GM12801 (cell line): ENCODE measurements around the gene FLOT2.

Experiments used
- TF ChIP-seq, protein P1 (sequence below): IDR thresholded peaks from one replicate; pipeline ENCODE4 v1.5.1; 2011; ENCODE audit warnings: control low read depth; ENCODE audit not compliant: insufficient read length; ENCODE audit errors: extremely low read depth

FLOT2 gene

DNA sequence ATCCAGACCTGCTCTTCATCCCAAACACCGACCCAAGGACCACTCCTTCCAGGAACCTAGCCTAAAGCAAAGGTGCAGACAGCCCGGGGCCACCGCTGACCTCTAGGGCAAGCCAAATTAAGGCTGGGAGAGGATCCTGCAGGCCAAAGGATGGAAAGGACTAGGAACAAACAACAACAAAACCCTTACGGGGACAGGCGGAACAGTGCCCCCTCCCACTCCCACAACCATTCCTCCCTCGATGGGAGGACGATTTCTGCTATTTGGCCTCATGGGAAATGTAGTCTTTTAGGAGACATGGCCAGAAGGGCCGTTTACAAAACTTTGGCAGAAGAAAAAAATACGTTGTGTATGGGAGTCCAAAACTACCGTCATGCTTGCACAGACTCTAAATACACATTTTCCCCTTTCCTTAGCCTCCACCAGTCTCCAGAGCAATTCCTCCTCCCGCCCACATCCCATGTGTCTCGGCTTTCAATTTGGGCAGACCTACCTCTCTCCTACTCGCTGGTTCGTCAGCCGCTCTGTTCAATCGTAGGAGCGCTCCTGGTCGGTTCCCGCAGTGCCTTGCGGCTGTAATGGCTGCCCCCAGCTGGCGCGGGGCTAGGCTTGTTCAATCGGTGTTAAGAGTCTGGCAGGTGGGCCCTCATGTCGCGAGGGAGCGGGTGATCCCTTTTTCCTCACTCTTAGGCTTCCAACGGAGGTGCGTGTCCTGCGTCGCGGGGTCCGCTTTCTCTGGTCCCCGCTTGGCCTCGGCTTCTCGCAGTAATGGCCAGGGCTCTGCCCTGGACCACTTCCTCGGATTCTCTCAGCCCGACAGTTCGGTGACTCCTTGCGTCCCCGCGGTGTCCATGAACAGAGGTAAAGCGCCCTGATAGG is 42.8 kb downstream of the FLOT2 start, which contains the start of gene ERAL1:
TSS of gene ERAL1 (plus strand) at position 560 of the 879 bp plus-strand sequence. CDS start at position 579, 19 bp downstream.
- TF ChIP-seq, protein P1, sequence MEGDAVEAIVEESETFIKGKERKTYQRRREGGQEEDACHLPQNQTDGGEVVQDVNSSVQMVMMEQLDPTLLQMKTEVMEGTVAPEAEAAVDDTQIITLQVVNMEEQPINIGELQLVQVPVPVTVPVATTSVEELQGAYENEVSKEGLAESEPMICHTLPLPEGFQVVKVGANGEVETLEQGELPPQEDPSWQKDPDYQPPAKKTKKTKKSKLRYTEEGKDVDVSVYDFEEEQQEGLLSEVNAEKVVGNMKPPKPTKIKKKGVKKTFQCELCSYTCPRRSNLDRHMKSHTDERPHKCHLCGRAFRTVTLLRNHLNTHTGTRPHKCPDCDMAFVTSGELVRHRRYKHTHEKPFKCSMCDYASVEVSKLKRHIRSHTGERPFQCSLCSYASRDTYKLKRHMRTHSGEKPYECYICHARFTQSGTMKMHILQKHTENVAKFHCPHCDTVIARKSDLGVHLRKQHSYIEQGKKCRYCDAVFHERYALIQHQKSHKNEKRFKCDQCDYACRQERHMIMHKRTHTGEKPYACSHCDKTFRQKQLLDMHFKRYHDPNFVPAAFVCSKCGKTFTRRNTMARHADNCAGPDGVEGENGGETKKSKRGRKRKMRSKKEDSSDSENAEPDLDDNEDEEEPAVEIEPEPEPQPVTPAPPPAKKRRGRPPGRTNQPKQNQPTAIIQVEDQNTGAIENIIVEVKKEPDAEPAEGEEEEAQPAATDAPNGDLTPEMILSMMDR, result no peak

DNA sequence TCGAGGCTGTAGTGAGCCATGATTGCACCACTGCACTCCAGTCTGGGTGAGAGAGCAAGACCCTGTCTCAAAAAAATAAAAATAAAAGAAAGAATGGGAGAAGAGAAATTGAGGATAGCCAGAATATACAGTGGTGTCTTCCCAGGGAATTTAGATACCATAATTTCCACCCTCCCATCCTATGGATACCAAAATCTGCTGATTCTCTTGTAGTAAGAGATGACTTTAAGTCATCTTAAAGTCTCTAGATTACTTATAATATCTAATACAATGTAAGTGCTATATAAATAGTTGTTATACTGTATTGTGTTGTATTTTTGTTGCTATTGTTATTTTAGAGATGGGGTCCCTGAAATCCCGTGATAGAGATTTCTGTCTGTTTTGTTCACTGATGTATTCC is 44.2 kb downstream of the FLOT2 start:
- TF ChIP-seq, protein P1, result no peak

DNA sequence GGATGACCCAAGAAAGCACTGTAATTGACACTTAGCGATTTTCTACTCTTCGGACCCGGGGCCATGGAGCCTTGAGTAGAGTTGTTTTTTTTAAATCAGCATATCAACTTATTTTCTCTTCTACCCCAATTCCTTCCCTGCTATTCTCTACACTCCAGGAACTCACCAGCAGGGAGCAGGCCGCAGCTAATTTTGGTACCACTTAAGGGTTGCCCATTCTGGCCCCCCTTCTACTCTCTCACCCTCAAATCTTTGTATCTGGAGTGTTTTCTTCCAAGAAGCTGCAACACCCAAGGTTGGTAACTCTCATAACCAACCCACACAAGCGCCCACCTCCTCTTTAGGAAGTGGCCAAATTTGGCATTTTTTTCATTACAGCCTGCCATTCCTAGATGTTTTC is 48.3 kb downstream of the FLOT2 start:
- TF ChIP-seq, protein P1, result no peak

DNA sequence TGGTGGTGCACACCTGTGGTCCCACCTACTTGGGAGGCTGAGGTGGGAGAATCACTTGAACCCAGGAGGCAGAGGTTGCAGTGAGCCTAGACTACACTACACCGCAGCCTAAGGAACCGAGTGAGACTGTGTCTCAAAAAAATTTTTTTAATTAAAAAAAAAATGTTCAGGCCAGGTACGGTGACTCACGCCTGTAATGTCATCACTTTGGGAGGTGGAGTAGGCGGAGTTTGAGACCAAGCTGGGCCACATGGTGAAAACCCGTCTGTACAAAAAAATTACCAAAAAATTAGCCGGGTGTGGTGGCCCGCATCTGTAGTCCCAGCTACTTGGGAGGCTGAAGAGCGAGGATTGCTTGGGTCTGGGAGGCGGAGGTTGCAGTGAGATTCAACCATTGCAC is 51.3 kb downstream of the FLOT2 start:
- TF ChIP-seq, protein P1, result no peak

DNA sequence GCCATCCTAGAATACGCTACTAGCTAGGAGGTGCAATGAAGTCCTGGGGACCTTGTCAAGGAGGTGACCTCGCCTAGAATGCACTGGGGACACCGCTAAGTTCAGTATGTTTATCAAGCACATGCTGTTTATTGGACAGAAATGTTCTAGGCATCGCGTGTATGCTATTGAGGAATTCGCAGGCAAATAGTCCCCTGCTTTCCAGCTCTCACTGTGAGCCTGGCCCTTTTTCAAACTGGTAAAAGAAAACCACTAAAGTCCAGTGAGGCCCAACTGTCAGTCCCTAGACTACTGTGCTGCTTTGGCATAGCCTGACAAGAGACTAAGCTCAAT is 53.8 kb downstream of the FLOT2 start:
- TF ChIP-seq, protein P1, result no peak

DNA sequence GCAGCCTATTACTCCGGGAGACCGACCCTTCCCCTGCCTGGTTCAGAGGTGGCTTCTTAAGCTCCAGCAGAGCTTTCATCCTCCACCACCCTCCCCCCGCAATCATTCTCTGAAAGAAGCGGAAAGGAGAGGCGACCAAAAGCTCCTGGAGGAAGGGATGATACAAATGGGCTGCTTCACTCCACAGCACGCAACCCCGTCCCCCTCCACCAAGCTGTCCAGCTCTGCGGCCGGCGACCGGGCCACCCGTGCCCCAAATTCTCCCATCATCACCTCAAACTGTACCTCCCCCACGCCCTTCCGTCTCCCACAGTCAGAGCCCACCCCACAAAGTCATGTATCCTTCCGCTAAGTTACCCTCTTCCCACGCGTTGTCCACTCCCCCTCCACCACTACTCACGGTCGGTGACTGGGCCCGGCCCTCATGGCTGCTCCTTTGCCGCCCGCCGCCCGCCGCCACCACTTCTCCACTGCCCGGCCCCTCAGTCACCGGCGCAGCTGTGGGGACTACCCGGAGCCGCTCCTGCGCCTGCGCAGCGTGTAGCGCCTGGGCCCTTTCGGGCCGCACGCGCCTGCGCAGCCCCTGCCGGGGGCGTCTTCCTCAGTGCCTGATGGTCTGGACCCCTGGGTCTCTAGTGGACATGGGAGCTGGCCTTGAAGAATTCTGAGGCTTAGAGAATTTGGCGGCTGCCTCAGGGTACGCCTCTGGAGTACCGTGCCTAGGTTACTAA is 55.1 kb downstream of the FLOT2 start, which contains the start of gene FAM222B:
TSS of gene FAM222B (minus strand) at position 509 of the 731 bp plus-strand sequence. CDS start 76,123 bp downstream, outside the sequence.
- TF ChIP-seq, protein P1, result no peak

DNA sequence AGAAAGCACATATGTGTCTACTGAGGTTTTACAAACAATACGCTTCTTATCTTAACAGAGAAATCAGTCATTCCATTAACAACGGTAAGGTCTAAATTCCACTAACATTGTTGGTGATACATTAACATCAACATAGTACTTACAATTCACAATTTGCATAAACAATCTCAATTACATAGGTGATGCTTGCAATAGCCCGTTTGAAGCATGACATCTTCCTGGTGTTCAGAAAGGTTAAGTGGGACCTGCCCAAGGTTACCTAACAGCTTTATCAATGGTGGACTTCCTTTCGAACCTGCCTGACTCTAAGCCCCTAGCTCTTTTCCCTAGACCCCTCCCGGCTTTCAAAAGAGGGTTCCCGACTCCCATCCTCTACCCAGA is 55.6 kb downstream of the FLOT2 start:
- TF ChIP-seq, protein P1, result no peak
